Fibroblast of gingiva (primary cell): ENCODE measurements around the gene C19orf12.

Experiments
- DNase-seq: peaks from one replicate; pipeline ENCODE4 v3.0.0-alpha.2; 2011; ENCODE audit warnings: low read depth

C19orf12 gene

GRCh38 chr19:29695765-29696564, 19.1 kb downstream of the C19orf12 start:
- no peak for DNase-seq

DNA sequence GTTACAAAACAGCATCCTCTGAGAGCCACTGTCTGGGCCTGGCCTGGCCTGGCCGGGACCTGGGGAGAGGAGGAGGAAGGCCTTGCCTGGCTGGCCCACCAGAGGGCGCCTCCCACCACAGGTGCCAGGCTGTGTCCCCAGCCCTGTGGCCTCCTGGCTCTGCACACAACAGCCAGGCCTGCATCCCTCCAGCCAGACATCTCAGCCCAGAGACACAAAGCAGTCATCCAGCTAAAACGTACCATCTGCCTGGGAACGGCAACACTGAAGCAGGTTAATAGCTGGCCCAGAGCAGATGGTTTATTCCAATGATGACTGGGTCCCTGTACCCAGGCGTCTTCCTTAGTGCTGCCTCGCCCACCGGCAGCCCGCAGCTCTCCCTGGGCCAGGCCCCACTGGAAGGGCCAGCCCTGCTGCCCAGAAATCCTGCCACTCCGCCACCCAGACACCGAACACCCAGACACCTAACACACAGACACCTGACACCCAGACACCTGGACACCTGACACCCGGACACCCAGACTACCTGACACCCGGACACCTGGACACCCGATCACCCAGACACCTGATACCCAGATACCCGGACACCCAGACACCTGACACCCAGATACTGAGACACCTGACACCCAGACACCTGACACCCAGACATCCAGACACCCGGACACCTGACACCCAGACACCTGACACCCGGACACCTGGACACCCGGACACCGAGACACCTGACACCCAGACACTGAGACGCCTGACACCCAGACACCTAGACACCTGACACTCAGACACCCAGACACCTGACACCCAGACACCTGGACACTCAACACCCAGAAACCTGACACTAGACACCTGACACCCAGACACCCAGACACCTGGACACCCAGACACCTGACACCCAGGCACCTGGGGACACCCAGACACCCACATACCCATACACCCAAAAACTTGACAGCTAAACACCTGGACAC, 20.1 kb downstream of the C19orf12 start:
- DNase-seq, result peak; percentile 88

- no peak for DNase-seq
Measured at GRCh38 chr19:29694161-29694560, 20.9 kb downstream of the C19orf12 start.

GRCh38 chr19:29690842-29691241, 24.2 kb downstream of the C19orf12 start:
- DNase-seq, result peak; percentile 39

DNA sequence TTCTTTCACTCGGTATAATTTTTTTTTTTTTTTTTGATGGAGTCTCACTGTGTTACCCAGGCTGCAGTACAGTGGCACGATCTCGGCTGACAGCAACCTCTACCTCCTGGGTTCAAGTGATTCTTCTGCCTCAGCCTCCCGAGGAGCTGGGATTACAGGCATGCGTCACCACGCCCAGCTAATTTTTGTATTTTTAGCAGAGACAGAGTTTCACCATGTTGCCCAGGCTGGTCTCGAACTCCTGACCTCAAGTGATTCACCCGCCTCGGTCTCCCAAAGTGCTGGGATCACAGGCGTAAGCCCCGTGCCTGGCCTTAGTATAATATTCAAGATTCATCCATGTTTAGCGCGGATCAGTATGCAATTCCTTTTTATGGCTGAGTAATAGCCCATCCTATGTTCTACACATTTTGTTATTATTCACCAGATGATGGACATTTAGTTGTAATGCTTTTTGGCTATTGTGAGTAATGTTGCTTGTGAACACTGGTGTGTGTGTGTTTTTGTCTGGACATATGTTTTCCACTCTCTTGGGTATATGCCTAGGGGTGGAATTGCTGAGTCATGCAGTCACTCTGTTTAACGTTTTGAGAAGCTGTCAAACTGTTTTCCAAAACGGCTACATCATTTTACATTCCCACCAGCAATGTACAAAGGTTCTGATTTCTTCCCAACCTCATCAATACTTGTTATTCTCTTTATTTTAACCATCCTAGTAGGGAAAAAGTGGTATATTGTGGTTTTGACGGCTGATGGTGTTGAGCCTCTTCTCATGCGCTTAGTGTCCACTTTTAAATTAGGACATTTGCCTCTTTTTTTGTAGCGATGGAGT, 26.9 kb downstream of the C19orf12 start:
- peak; percentile 88 for DNase-seq

GRCh38 chr19:29687244-29687896, 27.7 kb downstream of the C19orf12 start:
- DNase-seq, result peak; percentile 98

GRCh38 chr19:29686285-29686805, 28.7 kb downstream of the C19orf12 start:
- DNase-seq, result no peak

GRCh38 chr19:29685326-29685725, 29.7 kb downstream of the C19orf12 start:
- peak; percentile 71 for DNase-seq

GRCh38 chr19:29683009-29683408, 32.1 kb downstream of the C19orf12 start:
- no peak for DNase-seq

GRCh38 chr19:29682236-29682895, 32.7 kb downstream of the C19orf12 start:
- no peak for DNase-seq

- DNase-seq, result peak; percentile 66
Measured at GRCh38 chr19:29681422-29682235, 33.4 kb downstream of the C19orf12 start.

DNA sequence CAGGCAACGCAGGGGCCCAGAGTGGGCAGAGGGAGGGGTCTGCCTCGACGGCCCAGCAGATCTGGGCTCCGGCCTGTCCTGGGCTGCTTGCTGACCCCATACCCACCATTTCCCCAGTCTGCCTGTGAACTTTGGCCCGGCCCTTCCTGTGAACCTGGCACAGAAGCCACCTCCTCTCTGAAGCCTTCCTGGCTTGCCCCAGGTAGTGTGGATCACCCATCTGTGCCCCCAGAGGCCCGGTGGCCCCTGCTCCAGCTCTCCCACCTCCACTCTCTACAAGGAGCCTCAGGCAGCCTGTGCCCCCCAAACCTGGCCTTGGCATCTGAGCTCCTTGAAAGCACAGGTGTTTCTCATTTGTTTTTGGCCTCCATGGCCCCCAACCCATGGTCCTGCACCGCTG, 34.1 kb downstream of the C19orf12 start:
- no peak for DNase-seq

GRCh38 chr19:29680447-29680846, 34.6 kb downstream of the C19orf12 start:
- DNase-seq, result peak; percentile 18

DNA sequence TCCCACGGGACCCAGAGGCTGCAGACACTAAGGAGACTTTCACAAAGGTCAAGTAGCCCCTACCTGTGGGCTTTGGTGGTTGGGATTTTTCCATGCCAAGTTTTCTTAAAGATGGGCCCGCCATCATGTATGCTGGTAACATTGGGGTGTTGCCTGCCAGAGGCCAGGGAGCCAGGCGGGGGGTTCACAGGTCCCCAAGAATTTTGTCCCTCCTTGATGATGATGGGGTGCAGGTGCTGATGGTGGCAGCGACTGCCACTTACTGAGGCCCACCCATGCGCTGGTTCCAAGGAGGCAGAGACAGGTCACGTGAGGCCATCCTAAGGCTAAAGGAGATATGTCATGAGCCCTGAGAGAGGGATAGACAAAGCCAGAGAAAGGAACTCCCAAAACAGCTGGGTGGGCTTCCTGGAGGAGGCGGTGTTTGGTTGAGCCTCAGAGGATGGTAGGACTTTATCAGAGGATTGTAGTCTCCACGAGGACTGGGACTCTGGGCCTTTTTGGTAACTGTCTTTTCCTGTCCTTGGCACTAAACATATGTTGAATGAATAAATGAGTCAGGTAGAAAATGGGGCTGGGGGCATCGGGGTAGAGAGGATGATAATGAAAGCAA, 35.4 kb downstream of the C19orf12 start:
- DNase-seq, result no peak

DNA sequence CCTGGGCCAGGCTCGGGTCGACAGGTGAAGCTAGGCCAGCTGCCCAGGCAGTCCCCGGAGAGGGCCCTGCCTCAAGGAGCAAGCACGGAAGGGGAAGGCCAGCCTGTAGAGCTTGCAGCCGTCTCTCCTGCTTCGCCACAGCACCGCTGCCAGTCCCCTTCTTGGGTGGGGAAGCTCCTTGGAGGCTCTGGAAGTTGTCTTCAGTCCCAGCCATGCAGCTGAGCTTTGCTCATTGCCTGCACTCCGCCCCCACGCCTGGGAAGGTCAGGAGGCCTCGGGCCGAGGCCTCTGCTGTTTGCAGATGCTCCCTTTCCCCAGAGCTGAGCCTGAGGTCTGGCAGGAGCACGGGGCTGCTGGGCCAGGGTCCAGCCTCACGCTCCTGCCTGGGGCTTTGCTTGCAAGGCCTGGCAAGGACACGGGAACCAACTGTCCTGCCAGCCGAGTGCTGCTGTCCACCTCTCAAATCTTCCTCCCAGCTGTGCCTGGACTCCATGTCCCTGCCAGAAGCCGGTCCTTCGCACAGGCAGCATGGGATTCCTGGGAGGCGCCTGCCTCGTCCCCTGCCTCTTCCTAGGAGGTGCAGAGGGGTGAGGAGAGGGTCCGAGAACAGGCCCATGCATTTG, 36.5 kb downstream of the C19orf12 start:
- peak; percentile 78 for DNase-seq

DNA sequence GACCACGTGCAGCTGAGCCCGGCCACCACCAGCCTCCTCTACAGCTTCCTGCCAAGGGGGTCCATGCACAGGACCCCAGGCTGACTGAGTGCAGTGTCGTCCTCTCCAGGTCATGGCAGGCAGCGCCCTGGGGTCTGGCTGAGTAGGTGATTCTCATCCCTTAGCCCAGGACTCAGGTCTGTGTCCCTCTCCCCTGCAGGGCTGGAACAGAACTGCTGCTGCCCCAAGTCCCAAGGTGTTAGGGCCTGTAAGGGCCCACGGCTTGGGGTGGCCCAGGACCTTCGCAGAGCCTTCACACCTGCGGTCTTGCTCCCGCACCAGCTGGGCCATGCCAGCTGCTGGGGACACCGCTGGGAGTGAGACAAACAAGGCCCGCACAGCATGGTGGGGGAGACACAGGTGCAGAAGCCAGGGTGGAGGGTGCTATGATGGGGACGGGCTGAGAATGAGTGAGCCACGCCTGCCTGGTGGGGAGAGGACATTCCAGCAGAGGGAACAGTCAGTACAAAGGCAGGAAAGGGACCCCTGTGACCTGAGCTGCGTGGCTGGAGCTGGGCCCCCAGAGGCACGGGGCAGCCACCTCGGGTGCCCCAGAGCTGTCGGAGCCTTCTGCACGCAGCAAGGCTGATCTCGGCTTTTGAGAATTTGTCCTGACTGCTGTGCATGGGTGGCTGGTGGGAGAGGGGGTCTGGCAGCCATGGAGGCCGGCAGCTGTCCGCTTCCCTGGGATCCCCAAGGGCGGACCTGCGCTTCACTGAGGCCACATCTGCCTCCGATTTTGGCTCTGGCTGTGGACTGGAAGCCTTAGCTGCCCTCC, 37.9 kb downstream of the C19orf12 start:
- no peak for DNase-seq

DNA sequence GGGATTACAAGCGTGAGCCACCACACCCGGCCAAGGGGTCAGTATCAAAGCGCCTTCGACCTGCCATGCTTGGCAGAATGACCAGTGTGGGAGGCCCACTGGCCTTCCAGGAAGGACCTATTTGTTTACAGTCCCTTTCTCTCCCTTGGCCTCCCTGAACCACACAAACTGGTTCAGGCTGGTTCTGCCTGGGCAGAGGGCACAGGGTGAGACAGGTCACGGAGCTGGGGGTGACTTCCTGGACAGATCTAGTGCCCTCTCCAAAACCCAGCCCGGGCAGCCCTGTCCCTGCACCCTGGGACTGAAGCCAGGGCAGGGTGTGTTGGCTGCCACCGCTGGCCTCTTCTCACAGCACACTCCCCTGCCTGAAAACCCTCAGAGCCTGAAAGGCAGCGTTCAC, 38.5 kb downstream of the C19orf12 start:
- no peak for DNase-seq

- DNase-seq, result no peak
Measured at GRCh38 chr19:29675650-29676186, 39.3 kb downstream of the C19orf12 start.
